GM12878 (cell line): Measurements from ENCODE around the gene NPAS3. TPM values are rescaled to one million over a fixed set of nuclear protein-coding genes. Genes with fewer than 3 reads are reported as not detected.

ENCODE experiments used
- BCL11A ChIP-seq: IDR thresholded peaks from 2 replicates; pipeline ENCODE4 v1.6.1; 2011; ENCODE audit warnings: low read depth, low read length
- ESRRA ChIP-seq: IDR thresholded peaks from 2 replicates; pipeline ENCODE4 v1.6.1; 2012; ENCODE audit warnings: mild to moderate bottlenecking, low read length, improper control_type of control experiment
- IKZF1 ChIP-seq: fragments of 450-650 bp; conservative IDR thresholded peaks from 2 replicates; pipeline ENCODE4 v1.6.1; 2017; ENCODE audit warnings: antibody characterized with exemption, mild to moderate bottlenecking
- JUNB ChIP-seq: IDR thresholded peaks from 2 replicates; pipeline ENCODE4 v1.6.1; 2016; ENCODE audit warnings: antibody characterized with exemption, mild to moderate bottlenecking
- MTA2 ChIP-seq: fragments of 450-650 bp; IDR thresholded peaks from 2 replicates; pipeline ENCODE4 v1.6.1; 2016; ENCODE audit warnings: low read depth, mild to moderate bottlenecking, moderate library complexity
- MTA3 ChIP-seq: IDR thresholded peaks from 2 replicates; pipeline ENCODE4 v1.6.1; 2012; ENCODE audit warnings: low read length, inconsistent platforms, borderline replicate concordance
- NBN ChIP-seq: fragments of 450-650 bp; IDR thresholded peaks from 2 replicates; pipeline ENCODE4 v1.6.1; 2016
- PAX5 ChIP-seq: IDR thresholded peaks from 2 replicates; pipeline ENCODE4 v1.6.1; 2011; ENCODE audit warnings: low read depth, low read length, borderline replicate concordance
- POLR2AphosphoS5 ChIP-seq: IDR thresholded peaks from 2 replicates; pipeline ENCODE4 v1.6.1; 2011; ENCODE audit warnings: mild to moderate bottlenecking, low read length, inconsistent platforms
- RELA ChIP-seq: fragments of 450-650 bp; IDR thresholded peaks from 2 replicates; pipeline ENCODE4 v1.8.0; 2014; ENCODE audit warnings: borderline replicate concordance; ENCODE audit not compliant: partially characterized antibody
- SMAD1 ChIP-seq: fragments of 450-650 bp; IDR thresholded peaks from 2 replicates; pipeline ENCODE4 v1.6.1; 2018; ENCODE audit warnings: mild to moderate bottlenecking, low read depth; ENCODE audit not compliant: partially characterized antibody
- SPI1 ChIP-seq: IDR thresholded peaks from 2 replicates; pipeline ENCODE4 v1.6.1; 2011; ENCODE audit warnings: low read depth, mild to moderate bottlenecking, low read length, moderate library complexity, borderline replicate concordance; ENCODE audit not compliant: insufficient read depth
- polyA plus RNA-seq, 11 experiments: library from polyadenylated mRNA; depleted of rRNA in 4 of 11; unstranded in 6 of 11; stranded (reverse) in 5 of 11; fragments of >200 nt; fragmentation: Nextera tagmentation in 4 of 11; fragmentation: Illumina TruSeq in 1 of 11; extraction: Ambion mirVana in 4 of 11; extraction: Trizol in 1 of 11; gene quantifications; 1 replicate in 1 of 11; 2 replicates in 10 of 11; pipeline versions ENCODE4 v1.2.1 to v1.2.3, GENCODE V29; 2011 to 2016; ENCODE audit warnings: inconsistent platforms in 2 of 11, missing spikeins in 2 of 11, low read depth in 1 of 11
- total RNA-seq, 4 experiments: library from RNA; depleted of rRNA in 3 of 4; stranded (reverse); fragments of >200 nt in 3 of 4; fragmentation: Illumina TruSeq in 1 of 4; extraction: Trizol in 1 of 4; gene quantifications; 2 replicates each; pipeline versions ENCODE4 v1.2.1 to v1.2.3, GENCODE V29; 2013 to 2021
- TF ChIP-seq, protein P1 (sequence below): fragments of 450-650 bp; conservative IDR thresholded peaks from 2 replicates; pipeline ENCODE4 v1.6.1; 2017; ENCODE audit warnings: mild to moderate bottlenecking, moderate library complexity
- TF ChIP-seq, protein P2 (sequence below): fragments of 450-650 bp; IDR thresholded peaks from 2 replicates; pipeline ENCODE4 v1.6.1; 2016; ENCODE audit warnings: mild to moderate bottlenecking
- TF ChIP-seq, protein P3 (sequence below): fragments of 450-650 bp; IDR thresholded peaks from 2 replicates; pipeline ENCODE4 v1.6.1; 2017; ENCODE audit warnings: mild to moderate bottlenecking, moderate library complexity
- TF ChIP-seq, protein P4 (sequence below): fragments of 450-650 bp; IDR thresholded peaks from 2 replicates; pipeline ENCODE4 v1.6.1; 2017; ENCODE audit warnings: antibody characterized with exemption, mild to moderate bottlenecking, moderate library complexity

NPAS3 gene
- total and polyA plus RNA-seq, 10 of the 15 experiments (the other 5 are each of a cell fraction or from before 2014, with no cell fraction given), result under 0.01 to 2.7 (median 0.03) TPM; not detected in 6

DNA sequence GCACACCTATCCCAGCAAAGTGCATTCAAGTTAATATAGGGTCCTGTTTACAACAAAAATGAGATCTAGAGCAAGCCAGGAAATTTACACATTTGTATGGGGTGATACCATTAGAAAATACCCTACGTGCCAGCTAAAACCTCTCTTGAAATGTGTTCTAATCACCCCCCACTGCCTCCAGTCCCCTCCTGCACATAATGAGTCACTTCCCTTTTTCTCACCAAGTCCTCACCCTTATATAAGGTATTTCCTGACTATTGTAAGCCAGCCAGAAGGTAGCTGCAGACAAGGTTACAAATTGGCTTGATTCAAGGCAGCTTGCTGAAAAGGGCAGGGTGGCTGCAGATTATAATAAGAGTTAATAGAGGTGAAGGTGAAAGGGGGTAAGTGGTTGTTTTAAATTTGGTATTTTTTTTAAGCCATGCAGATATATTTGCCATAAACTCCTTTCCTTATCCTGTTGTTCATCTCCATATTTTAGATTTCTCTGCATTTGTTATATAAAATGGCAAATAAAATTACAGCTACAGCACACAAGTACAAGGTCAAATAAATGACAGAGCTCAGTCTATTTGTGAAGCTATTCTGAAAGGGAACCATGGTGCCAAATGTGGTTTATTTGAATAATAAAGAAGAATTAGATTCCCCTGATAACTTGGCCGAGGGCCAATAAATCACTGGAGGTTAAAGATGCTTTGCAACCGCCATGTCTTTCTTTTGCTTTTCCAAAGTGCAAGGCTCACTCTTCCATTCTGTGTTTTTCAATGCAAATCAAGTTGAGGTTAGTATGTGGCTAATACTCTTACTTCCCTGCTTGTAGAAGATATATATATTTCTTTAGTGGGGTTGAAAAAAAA lies 626.3 kb downstream of the NPAS3 start (continued):
- TF ChIP-seq, protein P1, sequence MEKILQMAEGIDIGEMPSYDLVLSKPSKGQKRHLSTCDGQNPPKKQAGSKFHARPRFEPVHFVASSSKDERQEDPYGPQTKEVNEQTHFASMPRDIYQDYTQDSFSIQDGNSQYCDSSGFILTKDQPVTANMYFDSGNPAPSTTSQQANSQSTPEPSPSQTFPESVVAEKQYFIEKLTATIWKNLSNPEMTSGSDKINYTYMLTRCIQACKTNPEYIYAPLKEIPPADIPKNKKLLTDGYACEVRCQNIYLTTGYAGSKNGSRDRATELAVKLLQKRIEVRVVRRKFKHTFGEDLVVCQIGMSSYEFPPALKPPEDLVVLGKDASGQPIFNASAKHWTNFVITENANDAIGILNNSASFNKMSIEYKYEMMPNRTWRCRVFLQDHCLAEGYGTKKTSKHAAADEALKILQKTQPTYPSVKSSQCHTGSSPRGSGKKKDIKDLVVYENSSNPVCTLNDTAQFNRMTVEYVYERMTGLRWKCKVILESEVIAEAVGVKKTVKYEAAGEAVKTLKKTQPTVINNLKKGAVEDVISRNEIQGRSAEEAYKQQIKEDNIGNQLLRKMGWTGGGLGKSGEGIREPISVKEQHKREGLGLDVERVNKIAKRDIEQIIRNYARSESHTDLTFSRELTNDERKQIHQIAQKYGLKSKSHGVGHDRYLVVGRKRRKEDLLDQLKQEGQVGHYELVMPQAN, result peak; percentile 18; the same call in 1 of the 2 replicates
- TF ChIP-seq PAX5, result no peak
- TF ChIP-seq RELA, result no peak
- TF ChIP-seq POLR2AphosphoS5, result no peak
- TF ChIP-seq IKZF1, result peak; percentile 72; the same call in 1 of the 2 replicates
- TF ChIP-seq, protein P2, sequence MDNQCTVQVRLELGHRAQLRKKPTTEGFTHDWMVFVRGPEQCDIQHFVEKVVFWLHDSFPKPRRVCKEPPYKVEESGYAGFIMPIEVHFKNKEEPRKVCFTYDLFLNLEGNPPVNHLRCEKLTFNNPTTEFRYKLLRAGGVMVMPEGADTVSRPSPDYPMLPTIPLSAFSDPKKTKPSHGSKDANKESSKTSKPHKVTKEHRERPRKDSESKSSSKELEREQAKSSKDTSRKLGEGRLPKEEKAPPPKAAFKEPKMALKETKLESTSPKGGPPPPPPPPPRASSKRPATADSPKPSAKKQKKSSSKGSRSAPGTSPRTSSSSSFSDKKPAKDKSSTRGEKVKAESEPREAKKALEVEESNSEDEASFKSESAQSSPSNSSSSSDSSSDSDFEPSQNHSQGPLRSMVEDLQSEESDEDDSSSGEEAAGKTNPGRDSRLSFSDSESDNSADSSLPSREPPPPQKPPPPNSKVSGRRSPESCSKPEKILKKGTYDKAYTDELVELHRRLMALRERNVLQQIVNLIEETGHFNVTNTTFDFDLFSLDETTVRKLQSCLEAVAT, result peak; percentile 92
- peak; percentile 57; the same call in 1 of the 2 replicates for TF ChIP-seq BCL11A
- TF ChIP-seq, protein P3, sequence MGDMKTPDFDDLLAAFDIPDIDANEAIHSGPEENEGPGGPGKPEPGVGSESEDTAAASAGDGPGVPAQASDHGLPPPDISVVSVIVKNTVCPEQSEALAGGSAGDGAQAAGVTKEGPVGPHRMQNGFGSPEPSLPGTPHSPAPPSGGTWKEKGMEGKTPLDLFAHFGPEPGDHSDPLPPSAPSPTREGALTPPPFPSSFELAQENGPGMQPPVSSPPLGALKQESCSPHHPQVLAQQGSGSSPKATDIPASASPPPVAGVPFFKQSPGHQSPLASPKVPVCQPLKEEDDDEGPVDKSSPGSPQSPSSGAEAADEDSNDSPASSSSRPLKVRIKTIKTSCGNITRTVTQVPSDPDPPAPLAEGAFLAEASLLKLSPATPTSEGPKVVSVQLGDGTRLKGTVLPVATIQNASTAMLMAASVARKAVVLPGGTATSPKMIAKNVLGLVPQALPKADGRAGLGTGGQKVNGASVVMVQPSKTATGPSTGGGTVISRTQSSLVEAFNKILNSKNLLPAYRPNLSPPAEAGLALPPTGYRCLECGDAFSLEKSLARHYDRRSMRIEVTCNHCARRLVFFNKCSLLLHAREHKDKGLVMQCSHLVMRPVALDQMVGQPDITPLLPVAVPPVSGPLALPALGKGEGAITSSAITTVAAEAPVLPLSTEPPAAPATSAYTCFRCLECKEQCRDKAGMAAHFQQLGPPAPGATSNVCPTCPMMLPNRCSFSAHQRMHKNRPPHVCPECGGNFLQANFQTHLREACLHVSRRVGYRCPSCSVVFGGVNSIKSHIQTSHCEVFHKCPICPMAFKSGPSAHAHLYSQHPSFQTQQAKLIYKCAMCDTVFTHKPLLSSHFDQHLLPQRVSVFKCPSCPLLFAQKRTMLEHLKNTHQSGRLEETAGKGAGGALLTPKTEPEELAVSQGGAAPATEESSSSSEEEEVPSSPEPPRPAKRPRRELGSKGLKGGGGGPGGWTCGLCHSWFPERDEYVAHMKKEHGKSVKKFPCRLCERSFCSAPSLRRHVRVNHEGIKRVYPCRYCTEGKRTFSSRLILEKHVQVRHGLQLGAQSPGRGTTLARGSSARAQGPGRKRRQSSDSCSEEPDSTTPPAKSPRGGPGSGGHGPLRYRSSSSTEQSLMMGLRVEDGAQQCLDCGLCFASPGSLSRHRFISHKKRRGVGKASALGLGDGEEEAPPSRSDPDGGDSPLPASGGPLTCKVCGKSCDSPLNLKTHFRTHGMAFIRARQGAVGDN, result peak; percentile 89
- peak; percentile 96 for TF ChIP-seq SPI1
- TF ChIP-seq MTA2, result peak; percentile 85
- TF ChIP-seq ESRRA, result 0 out of 2 replicates have a peak, but pooled peaks have one; percentile 14
- TF ChIP-seq, protein P4, sequence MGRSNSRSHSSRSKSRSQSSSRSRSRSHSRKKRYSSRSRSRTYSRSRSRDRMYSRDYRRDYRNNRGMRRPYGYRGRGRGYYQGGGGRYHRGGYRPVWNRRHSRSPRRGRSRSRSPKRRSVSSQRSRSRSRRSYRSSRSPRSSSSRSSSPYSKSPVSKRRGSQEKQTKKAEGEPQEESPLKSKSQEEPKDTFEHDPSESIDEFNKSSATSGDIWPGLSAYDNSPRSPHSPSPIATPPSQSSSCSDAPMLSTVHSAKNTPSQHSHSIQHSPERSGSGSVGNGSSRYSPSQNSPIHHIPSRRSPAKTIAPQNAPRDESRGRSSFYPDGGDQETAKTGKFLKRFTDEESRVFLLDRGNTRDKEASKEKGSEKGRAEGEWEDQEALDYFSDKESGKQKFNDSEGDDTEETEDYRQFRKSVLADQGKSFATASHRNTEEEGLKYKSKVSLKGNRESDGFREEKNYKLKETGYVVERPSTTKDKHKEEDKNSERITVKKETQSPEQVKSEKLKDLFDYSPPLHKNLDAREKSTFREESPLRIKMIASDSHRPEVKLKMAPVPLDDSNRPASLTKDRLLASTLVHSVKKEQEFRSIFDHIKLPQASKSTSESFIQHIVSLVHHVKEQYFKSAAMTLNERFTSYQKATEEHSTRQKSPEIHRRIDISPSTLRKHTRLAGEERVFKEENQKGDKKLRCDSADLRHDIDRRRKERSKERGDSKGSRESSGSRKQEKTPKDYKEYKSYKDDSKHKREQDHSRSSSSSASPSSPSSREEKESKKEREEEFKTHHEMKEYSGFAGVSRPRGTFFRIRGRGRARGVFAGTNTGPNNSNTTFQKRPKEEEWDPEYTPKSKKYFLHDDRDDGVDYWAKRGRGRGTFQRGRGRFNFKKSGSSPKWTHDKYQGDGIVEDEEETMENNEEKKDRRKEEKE, result no peak
- peak; percentile 83 for TF ChIP-seq NBN
- no peak for TF ChIP-seq MTA3
- peak; percentile 37; the same call in 1 of the 2 replicates for TF ChIP-seq JUNB
- TF ChIP-seq SMAD1, result peak; percentile 97
